Muscle of arm (tissue), 14 donors: ENCODE measurements around the gene KCTD17. TPM values are rescaled to one million over a fixed set of nuclear protein-coding genes. Genes with fewer than 3 reads are reported as not detected.

Experiments
- DNase-seq: peaks from one replicate; pipeline ENCODE4 v3.0.0-alpha.2; 2013
- long read RNA-seq, 11 donors: transcript quantifications; one replicate each; lab custom pipeline, GENCODE V29; 2026
- polyA plus RNA-seq, 12 donors: library from polyadenylated mRNA; unstranded; fragments of 120-200 nt; gene quantifications; one replicate each; pipeline ENCODE4 v1.2.1, GENCODE V29; 2013; ENCODE audit not compliant: insufficient read length in 12 of 12

The KCTD17 gene, protein sequence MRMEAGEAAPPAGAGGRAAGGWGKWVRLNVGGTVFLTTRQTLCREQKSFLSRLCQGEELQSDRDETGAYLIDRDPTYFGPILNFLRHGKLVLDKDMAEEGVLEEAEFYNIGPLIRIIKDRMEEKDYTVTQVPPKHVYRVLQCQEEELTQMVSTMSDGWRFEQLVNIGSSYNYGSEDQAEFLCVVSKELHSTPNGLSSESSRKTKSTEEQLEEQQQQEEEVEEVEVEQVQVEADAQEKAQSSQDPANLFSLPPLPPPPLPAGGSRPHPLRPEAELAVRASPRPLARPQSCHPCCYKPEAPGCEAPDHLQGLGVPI
- 10 to 100 TPM in 11 of 12 donors, not detected in 1; 11.3 to 31.8 (median 15.1) TPM for polyA plus RNA-seq
- long read RNA-seq, donor 1, partial matches to known transcripts: 0 of 2 reads
- long read RNA-seq, donor 1, other reads (novel, unspliced or antisense): 0 of 2 reads
- long read RNA-seq, donor 2, partial matches to known transcripts: 0 of 1 reads
- long read RNA-seq, donor 2, other reads (novel, unspliced or antisense): 0 of 1 reads
- long read RNA-seq, donor 3: 0 reads
- long read RNA-seq, donor 4, partial matches to known transcripts: 0 of 1 reads
- long read RNA-seq, donor 4, other reads (novel, unspliced or antisense): 0 of 1 reads
- long read RNA-seq, donor 5, partial matches to known transcripts: 0 of 2 reads
- long read RNA-seq, donor 5, other reads (novel, unspliced or antisense): 0 of 2 reads
- long read RNA-seq, donor 6, partial matches to known transcripts: 0 of 2 reads
- long read RNA-seq, donor 6, other reads (novel, unspliced or antisense): 0 of 2 reads
- long read RNA-seq, donor 7, partial matches to known transcripts: 6 of 7 reads
- long read RNA-seq, donor 7, other reads (novel, unspliced or antisense): 0 of 7 reads
- long read RNA-seq, donor 8, partial matches to known transcripts: 0 of 1 reads
- long read RNA-seq, donor 8, other reads (novel, unspliced or antisense): 0 of 1 reads
- long read RNA-seq, donor 9: 0 reads
- long read RNA-seq, donor 10: 0 reads
- long read RNA-seq, donor 11: 0 reads

DNA sequence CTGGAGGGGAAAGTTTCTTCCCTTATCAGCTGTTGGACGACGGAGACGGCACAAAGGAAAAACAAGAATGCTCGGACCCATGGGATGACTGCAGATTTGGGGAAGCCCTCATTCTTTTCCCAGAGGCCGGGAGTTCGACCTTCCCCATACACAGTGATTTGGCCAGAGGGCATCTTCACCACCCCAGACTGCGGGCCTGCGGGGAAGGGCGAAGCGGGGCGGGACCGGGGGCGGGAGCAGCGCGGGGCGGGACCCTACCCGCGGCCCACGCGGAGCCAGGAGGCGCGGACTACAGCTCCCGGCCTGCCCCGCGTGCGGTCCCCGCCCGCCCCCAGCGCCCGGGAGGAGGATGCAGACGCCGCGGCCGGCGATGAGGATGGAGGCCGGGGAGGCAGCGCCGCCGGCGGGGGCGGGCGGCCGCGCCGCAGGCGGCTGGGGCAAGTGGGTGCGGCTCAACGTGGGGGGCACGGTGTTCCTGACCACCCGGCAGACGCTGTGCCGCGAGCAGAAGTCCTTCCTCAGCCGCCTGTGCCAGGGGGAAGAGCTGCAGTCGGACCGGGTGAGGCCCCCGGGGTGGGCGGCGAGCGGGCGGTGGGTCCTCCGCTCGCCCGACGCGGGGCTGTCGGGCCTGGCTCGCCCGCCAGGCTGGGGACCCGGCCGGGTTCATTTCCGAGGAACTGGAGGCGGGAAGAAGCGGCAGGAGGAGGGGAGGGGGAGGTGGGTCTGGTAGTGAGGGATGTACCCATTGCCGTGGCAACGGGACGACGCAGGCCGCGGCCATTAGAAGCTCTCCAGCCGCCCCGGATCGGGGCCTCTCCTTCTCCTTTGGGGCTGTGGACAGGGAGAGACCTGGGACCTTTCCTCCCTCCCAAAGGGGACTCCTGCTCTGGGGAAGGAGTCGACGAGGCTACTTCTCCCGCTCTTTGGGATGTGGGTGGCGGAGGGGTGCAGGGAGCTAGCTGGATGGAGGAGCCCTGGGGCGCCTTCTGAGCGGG lies at the start of gene KCTD17:
KCTD17 (plus strand) TSS at position 352 of the 995 bp plus-strand sequence; CDS start at position 371, 19 bp downstream.
- peak; percentile 66 for DNase-seq

DNA sequence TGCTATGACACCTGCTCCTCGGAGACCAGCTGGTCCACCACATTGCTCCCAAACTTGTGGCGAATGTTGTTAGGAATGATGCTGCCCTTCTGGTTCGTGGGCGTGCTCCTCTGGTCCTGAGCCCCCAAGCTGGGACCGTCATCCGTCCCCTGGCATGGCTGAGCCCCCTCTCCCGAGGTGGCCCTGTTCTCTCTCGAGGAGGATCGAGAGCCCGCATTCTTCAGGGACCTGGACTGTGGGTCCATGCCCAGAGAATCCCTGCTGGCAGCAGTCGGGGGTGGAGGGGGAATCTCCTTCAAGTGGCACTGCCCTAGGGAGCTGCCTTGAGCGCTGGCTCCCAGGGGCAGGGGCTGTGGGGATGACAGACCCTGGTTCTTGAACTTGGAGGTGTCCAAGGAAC lies 49.7 kb upstream of the KCTD17 start:
- DNase-seq: no peak

DNA sequence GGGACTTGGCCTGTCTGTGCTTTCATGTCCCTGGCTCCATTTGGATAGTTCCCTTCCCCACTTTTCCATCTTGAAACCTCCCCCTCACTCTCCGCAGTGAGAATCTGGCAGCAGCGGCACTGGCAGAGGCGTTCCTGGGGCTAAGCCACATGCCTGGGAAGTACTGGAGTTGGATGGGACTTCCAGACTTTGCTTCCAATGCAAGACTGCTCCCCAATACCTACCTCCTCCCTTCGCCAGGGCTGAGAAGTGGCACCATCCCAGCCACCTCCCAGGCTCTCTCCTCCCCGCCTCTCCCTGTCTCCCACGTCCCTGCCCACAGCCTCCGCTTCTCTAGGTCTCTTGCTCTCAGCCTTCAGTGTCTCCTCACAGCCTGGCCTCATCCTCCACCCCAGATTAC lies 48.9 kb upstream of the KCTD17 start:
- DNase-seq: peak; percentile 40

DNA sequence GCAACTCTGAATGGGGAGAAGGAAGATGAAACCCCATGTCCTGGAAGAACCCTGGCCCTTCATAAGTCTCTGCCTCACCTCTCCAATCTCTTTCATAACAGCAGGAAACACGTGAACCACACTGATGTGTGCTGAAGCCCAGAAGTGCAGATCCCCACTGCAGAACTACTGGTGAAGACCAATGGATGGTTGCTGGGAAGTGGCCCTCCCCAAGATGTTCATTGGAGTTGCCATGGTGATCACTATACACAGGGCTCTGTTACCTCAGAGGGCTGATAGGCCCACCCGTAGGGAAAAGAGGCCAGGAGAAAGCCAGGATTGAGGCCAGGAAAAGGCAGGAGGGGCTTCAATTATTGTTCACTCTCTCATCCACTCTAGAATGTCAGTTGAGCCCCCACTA lies 43.9 kb upstream of the KCTD17 start:
- no peak for DNase-seq

DNA sequence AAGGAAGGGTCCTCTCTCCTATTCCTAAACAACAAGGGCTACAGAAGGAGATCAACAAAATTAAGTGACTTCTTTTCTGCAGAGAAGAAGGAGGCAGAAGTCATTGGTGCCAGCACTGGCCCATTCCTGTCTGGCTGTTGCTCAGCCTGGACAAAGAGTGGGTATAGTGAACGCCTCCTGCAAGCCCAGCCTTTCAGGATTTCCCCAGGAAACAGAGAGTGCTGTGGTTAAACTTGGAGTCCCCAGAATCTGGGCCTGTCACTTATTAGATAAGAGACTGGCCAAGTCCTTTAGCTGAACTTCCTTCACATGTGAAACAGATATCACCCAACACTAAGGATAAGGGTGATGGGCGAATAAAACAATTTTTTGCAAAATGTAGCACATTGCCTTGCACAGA lies 43.2 kb upstream of the KCTD17 start:
- no peak for DNase-seq

DNA sequence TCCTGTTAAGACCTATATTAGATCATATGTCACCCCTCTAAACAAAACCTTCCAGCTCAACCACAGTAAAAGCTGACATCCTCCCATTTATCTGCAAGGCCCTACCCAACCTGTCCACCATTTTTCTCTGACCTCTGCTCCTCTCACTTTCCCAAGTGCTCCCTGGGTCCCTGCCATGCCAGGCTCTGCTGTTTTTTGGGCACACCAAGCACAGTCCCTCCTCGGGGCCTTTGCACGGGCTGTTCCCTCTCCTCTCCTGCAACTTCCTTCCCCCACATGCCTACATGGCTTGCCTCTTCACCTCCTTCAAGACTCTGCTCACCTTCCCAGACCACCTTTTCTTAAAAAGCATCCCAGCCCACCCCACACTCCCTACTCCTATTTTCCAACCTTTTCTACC lies 42.1 kb upstream of the KCTD17 start:
- no peak for DNase-seq

DNA sequence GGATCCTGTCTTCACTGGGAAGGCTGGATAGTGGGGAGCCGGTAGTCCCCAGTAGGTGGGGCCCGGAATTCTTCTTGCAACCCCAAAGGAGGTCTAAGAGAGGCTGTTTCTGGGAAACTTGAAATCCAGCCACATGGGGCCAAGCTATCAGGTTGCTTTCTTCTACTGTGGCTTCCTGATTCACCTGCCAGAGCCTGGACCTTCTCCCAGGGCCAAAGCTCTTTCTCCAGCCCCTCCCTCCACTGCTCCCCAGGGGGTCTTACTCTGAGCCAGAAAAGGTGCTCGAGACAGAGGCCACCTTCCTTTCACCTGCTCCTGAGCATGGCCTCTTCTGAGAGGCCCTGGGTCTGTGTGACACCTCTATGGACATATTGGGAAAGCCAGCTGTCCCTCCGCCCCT lies 41.4 kb upstream of the KCTD17 start:
- no peak for DNase-seq

DNA sequence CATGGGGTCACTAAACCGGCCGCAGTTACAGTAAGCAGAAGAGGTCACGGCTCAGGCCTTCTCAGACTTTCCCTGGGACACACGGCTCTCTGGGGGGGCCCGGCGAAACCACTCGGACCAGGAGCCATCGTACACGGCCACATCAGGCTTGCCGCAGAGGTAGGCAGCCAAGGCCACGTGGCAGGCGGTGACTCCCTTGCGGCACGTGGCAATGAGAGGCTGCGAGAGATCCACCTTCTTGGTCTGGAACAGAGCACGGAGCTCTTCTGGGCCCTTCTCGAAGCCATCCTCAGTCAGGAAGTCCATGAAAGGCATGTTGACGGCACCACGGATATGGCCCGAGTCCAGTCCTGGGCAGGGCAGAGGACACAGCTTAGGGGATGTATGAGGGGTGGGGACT lies 40.6 kb upstream of the KCTD17 start:
- DNase-seq: no peak

DNA sequence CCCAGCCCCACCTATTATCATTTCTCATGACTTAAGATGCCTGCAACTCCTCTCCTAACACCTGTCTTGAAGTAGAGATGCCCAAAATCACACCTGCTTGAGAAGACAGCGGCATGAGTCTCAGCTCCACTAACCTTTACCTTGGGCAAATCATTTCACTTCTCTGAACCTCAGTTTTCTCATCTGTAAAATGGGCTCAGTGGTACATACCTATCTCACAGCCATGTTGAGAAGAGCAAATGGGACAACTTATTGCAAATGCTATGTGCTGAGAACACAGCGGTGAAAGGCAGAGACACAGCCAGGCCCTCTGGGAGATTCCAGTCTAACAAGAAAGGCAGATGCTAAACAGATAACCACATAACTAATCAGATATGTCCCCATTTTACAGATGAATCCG lies 40.1 kb upstream of the KCTD17 start:
- DNase-seq: no peak

DNA sequence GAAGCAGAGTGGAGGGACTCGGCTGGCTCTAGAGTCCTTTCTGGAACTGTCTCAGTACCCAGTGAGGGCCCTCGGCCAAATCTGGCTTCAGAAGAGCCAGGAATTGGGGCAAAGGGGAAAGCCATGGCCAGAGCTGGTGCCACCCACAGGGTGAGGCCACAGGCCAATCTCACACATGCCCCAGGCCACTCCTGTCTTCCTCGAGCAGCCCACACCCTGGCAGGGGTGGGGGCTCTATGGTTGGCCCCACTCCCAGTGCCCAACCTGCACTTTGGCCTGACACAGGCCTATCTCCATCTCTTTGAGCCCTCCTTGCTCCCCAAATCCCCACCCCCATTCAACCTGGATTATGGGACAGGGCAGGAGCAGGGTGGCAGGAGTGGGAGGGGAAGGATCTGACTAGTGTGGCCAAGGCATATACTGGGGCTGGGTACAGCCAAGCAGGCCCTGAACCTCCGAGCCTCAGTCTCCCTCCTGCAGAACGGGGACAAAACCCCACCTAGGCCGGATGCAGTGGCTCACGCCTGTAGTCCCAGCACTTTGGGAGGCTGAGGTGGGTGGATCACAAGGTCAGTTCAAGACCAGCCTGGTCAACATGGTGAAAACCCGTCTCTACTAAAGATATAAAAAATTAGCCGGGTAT lies 39.2 kb upstream of the KCTD17 start:
- DNase-seq: no peak

DNA sequence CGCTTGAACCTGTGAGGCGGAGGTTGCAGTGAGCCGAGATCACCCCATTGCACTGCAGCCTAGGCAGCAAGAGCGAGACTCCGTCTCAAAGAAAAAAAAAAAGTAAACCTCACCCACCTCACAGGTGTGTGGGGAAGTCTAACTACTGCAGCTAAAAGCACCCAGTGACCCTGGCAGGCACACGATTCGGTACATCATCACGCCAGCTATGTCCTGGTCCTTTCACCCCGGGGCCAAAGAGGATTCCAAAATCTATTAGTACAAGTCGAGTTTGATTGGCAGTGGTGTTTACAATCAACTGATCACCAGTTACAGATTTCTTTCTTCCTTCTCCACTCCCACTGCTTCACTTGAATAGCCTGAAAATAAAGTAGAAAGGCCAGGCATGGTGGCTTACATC lies 38.6 kb upstream of the KCTD17 start:
- DNase-seq: no peak

DNA sequence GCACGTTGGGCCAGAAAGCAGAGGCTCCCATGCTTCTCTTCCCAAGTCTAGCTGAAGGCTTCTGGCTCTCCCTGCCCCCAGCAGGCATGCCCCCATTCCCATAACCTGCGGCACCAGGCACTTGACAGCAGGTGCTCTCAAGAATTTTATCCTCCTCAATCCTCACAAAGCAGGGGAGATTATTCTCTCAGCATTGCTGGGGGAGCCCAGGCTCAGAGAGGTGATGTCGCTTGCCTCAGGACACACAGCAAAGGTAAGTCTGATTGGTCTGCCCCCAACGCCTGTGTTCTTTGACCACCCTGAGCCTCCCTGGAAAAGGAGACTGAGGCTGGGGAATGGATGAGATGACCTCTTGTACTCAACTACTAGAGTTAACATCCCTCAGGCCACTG lies 37.1 kb upstream of the KCTD17 start:
- DNase-seq: no peak

DNA sequence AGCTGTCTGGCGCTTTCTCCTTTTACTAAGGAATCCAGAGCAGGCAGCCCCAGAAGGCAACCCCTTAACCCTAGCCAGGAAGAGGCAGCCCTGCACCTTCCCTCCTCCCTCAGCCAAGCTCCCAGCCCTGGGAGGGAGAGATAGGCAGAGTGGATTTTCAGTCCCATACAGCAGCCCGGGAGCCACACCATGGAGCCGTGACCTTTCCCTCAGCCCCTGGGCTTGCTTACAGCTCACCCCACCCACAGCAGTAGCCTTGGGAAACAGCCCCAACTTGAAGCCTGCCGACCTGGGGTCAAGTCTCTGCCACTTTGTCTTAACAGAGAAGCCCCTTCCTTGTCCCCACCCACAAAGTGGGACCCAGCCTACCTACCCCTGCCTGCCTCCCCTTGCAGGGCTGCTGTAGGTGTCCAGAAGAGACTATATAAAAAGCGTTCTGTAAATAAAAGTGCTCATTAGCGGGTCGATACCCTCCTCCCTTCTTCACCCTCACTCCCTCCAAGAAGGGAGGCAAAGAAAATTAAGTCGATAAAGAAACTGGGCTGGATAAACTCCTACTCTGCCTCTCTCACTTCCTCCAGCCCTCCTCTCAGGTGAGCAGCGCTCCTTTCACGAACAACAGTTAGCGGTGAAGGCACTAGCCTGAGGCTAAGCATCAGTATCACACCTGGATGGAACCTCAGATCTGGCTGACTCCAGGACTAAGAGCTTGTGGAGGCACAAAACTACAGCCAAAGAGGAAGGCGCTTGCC lies 36.5 kb upstream of the KCTD17 start:
- no peak for DNase-seq

DNA sequence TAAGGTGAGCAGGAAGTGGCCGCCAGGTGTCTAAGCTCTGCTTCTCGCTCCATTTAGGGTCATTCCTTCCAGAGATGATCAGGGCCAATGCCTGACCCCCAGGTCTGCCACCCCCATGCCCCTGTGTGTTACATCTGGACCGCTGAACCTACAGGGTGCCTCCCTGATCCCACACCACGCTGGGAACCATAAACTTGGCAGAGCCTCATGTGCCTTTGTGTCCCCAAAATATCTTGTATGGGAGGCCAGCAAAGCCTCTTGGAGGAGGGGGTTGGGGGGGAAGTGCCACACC lies 36.0 kb upstream of the KCTD17 start:
- DNase-seq: no peak

DNA sequence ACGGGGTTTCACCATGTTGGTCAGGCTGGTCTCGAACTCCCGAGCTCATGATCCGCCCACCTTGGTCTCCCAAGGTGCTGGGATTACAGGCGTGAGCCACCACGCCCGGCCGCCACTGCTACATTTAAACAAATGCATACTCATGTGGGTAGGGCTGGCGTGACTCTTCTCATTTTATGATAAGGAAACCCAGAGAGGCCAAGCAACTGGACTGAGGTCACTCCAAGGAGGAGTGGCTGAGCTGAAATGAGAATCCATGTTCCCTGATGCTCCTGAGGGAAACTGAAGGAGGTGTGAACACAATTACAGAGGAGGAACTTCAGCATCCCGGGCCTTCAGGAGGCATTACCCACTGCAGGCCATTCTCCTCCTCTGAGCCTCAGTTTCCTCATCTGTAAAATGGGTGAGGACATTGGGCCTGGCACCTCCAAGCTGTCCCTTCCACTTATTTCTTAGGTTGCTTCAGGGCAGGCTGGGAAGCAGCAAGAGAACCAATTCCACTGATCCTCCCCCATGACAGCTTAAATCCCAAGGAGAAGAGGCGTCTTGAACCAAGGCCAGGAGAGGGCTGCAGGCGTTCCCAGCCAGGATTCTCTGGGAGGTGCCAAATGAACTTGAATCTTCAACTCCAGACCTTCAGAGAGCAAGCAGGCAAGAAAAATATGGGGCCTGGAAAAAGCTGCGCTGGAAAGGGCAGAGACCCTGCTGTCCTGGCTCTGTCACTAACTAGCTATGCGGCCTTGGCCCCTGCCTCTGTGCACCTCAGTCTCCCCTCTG lies 35.2 kb upstream of the KCTD17 start:
- no peak for DNase-seq

DNA sequence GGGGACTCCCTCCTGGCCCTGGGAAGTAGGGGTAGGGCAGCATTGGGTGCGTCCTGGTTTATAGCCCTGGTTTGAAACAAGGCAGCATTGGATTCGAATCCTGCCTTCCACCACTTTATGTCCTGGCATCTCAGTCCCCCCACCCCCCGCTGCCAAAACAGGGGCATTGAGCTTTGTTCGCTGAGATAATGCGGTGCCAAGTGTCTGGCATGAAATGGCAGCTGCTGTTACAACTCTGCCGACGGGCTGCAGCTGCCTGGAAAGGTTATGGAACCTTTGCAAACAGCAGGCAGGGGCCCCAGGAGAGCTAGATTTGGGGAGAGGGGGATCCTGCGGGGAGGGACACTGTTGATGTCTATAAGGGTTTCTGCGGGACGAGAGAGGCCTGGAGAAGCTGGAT lies 34.2 kb upstream of the KCTD17 start:
- DNase-seq: no peak

DNA sequence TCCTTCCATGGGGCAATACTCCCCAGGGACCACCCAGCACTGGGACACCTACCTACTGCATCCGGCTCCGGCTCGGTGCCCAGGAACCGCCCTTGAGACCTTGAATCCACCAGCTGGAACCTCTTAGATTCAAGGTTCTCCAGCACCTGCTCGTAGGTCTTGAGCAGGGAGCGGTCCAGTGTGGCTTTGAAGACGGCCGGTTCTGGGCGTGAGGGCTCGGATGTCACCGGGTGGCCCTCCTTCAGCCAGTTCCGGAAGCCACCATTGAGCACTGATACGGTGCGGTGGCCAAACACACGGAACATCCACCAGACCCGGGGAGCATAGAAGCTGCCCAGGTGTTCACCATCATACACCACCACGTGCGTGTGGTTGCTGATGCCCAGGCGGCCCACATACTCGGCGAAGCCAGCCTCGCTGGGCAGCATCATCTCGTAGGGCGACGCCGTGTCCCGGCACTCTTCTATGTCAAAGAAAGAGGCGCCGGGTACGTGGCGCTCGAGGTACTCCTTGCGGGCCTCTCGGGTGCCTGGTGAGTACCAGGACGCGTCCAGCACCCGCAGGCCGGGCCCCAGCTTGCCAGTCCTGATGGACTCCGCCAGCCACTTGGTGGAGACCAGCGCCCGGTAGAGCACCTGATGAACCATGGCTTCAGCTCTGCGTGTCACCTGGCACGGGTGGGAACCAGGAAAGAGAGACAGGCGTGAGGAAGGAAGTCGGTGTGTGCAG lies 33.3 kb upstream of the KCTD17 start:
- no peak for DNase-seq

DNA sequence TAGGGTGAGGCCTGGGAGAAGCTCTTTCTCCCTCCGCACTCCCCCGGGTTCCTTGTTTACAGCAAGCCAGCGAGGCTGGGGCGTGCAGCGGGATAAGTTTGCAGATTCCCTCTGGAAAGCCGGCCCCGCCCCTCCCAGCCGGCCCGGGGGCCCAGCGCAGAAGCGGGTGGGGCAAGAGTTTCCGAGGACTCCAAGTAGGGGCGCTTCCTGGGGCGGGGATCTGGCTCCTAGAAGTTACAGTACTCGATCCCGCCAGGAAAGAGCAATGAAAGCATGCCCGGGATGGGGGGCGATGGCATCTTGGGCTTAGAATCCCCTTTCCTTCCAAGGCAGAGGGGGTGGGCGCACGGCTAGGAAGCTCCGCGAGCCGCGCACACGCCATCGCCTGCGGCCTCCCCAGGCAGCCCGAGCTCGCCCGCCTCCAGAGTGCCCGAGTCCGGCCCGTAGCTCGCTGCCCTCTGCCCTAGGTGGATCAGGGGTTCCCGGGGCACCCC lies 32.7 kb upstream of the KCTD17 start:
- DNase-seq: peak; percentile 70
